A673 (cell line): ENCODE results near the gene SCUBE2.

ENCODE experiments used
- CTCF ChIP-seq: fragments of 300-800, 200-600 bp; sonication (generic); conservative IDR thresholded peaks from 2 replicates; pipeline ENCODE4 v1.5.1; 2017; ENCODE audit warnings: low read depth, mild to moderate bottlenecking, antibody characterized with exemption, low read length, moderate library complexity, mixed read lengths
- EZH2 ChIP-seq: fragments of 200-600 bp; sonication (generic); IDR thresholded peaks from 2 replicates; pipeline ENCODE4 v1.6.1; 2017; ENCODE audit warnings: borderline replicate concordance, low read depth, mild to moderate bottlenecking, mixed read lengths, antibody characterized with exemption, low read length; ENCODE audit not compliant: poor library complexity, severe bottlenecking

GRCh38 chr11:9076661-9077060, 14.7 kb downstream of the SCUBE2 start:
- TF ChIP-seq CTCF (no peak), EZH2 (no peak)
